HepG2 (cell line): Measurements from ENCODE around the gene GMEB2. TPM values are rescaled to one million over a fixed set of nuclear protein-coding genes. Genes with fewer than 3 reads are reported as not detected.

ENCODE experiments used
- ATF7-NPFF ChIP-seq: sonication (generic); formaldehyde crosslinking; IDR thresholded peaks from 2 replicates; pipeline ENCODE4 v1.8.1; 2023; ENCODE audit warnings: mild to moderate bottlenecking, low read depth, missing genetic modification reagents, moderate library complexity
- ATM ChIP-seq: fragments of 450-650 bp; IDR thresholded peaks from 2 replicates; pipeline ENCODE4 v1.7.1; 2017; ENCODE audit warnings: mild to moderate bottlenecking, borderline replicate concordance
- CENPT ChIP-seq: sonication (generic); formaldehyde crosslinking; IDR thresholded peaks from 2 replicates; pipeline ENCODE4 v1.8.0; 2022; ENCODE audit warnings: low read depth, mild to moderate bottlenecking, moderate library complexity, missing genetic modification reagents
- FOSL1 ChIP-seq: sonication (generic); formaldehyde crosslinking; IDR thresholded peaks from 2 replicates; pipeline ENCODE4 v1.9.0; 2021; ENCODE audit warnings: missing genetic modification reagents, borderline replicate concordance
- HES4 ChIP-seq: sonication (generic); formaldehyde crosslinking; IDR thresholded peaks from 2 replicates; pipeline ENCODE4 v1.9.0; 2021; ENCODE audit warnings: mild to moderate bottlenecking, missing genetic modification reagents, borderline replicate concordance
- HNRNPH1 ChIP-seq: fragments of 200-400 bp; formaldehyde crosslinking; optimal IDR thresholded peaks from 2 replicates; pipeline ENCODE3; 2017; ENCODE audit warnings: mild to moderate bottlenecking, low read depth, low read length
- HNRNPL ChIP-seq: fragments of 200-400 bp; formaldehyde crosslinking; IDR thresholded peaks from 2 replicates; pipeline ENCODE4 v1.6.1; 2017; ENCODE audit warnings: mild to moderate bottlenecking, low read depth, low read length
- KDM2A ChIP-seq: sonication (generic); formaldehyde crosslinking; IDR thresholded peaks from 2 replicates; pipeline ENCODE4 v1.4.0; 2020; ENCODE audit warnings: low read depth, missing genetic modification reagents, borderline replicate concordance
- MYNN ChIP-seq: sonication (generic); formaldehyde crosslinking; IDR thresholded peaks from 2 replicates; pipeline ENCODE4 v1.4.0; 2020; ENCODE audit warnings: mild to moderate bottlenecking, low read depth, missing genetic modification reagents
- NR2C2 ChIP-seq: sonication (generic); formaldehyde crosslinking; IDR thresholded peaks from 2 replicates; pipeline ENCODE4 v1.4.0; 2020; ENCODE audit warnings: missing genetic modification reagents, mild to moderate bottlenecking, moderate library complexity, borderline replicate concordance
- PAF1 ChIP-seq: IDR thresholded peaks from 2 replicates; pipeline ENCODE4 v1.6.1; 2016; ENCODE audit warnings: missing genetic modification reagents, missing compliant biosample characterization
- PHF8 ChIP-seq: sonication (generic); formaldehyde crosslinking; IDR thresholded peaks from 2 replicates; pipeline ENCODE4 v1.5.0; 2020; ENCODE audit warnings: missing genetic modification reagents
- RAD51 ChIP-seq: fragments of 450-650 bp; IDR thresholded peaks from 2 replicates; pipeline ENCODE4 v1.6.1; 2016; ENCODE audit warnings: borderline replicate concordance
- SAP130 ChIP-seq: IDR thresholded peaks from 2 replicates; pipeline ENCODE4 v1.6.1; 2016; ENCODE audit warnings: low read depth
- SIX1 ChIP-seq: sonication (generic); formaldehyde crosslinking; IDR thresholded peaks from 2 replicates; pipeline ENCODE4 v1.4.0; 2020; ENCODE audit warnings: missing genetic modification reagents, borderline replicate concordance
- SP140L ChIP-seq: sonication (generic); formaldehyde crosslinking; IDR thresholded peaks from 2 replicates; pipeline ENCODE4 v1.4.0; 2020; ENCODE audit warnings: missing genetic modification reagents, borderline replicate concordance
- TSC22D2 ChIP-seq: sonication (generic); formaldehyde crosslinking; IDR thresholded peaks from 2 replicates; pipeline ENCODE4 v1.5.1; 2020; ENCODE audit warnings: missing genetic modification reagents, mild to moderate bottlenecking, borderline replicate concordance
- ZNF282 ChIP-seq: fragments of 450-650 bp; IDR thresholded peaks from 2 replicates; pipeline ENCODE4 v1.6.1; 2018; ENCODE audit not compliant: partially characterized antibody
- ZNF343 ChIP-seq: sonication (generic); formaldehyde crosslinking; IDR thresholded peaks from 2 replicates; pipeline ENCODE4 v1.4.0; 2020; ENCODE audit warnings: mild to moderate bottlenecking, missing genetic modification reagents
- ZNF350 ChIP-seq: sonication (generic); formaldehyde crosslinking; IDR thresholded peaks from 2 replicates; pipeline ENCODE4 v1.4.0; 2020; ENCODE audit warnings: mild to moderate bottlenecking, low read depth, missing genetic modification reagents, borderline replicate concordance
- ZNF501 ChIP-seq: sonication (generic); formaldehyde crosslinking; IDR thresholded peaks from 2 replicates; pipeline ENCODE4 v1.5.1; 2020; ENCODE audit warnings: mild to moderate bottlenecking, moderate library complexity, missing genetic modification reagents
- ZNF777 ChIP-seq: sonication (generic); formaldehyde crosslinking; IDR thresholded peaks from 2 replicates; pipeline ENCODE4 v1.4.0; 2020; ENCODE audit warnings: missing genetic modification reagents
- ZNF878 ChIP-seq: sonication (generic); formaldehyde crosslinking; IDR thresholded peaks from 2 replicates; pipeline ENCODE4 v1.8.1; 2023; ENCODE audit warnings: mild to moderate bottlenecking, missing genetic modification reagents, moderate library complexity
- polyA plus RNA-seq, 8 experiments: library from polyadenylated mRNA; depleted of rRNA in 3 of 8; stranded (reverse) in 7 of 8; unstranded in 1 of 8; fragments of >200 nt; fragmentation: Illumina TruSeq in 4 of 8; extraction: Trizol in 4 of 8; gene quantifications; 2 replicates each; pipeline versions ENCODE4 v1.2.1 to v1.2.3, GENCODE V29; 2011 to 2016; ENCODE audit warnings: low read depth in 4 of 8, missing spikeins in 1 of 8, mixed read lengths in 1 of 8; ENCODE audit not compliant: insufficient read depth in 1 of 8
- total RNA-seq, 5 experiments: library from RNA; depleted of rRNA; stranded (reverse); fragments of >200 nt; fragmentation: Illumina TruSeq; extraction: Trizol; gene quantifications; 2 replicates each; pipeline ENCODE4 v1.2.3, GENCODE V29; 2016; ENCODE audit warnings: low read depth in 1 of 5
- TF ChIP-seq, protein P1 (sequence below): IDR thresholded peaks from 2 replicates; pipeline ENCODE4 v1.6.1; 2016; ENCODE audit warnings: missing genetic modification reagents, missing compliant biosample characterization
- TF ChIP-seq, protein P2 (sequence below): sonication (generic); formaldehyde crosslinking; IDR thresholded peaks from 2 replicates; pipeline ENCODE4 v1.4.0; 2020; ENCODE audit warnings: missing genetic modification reagents, mild to moderate bottlenecking, borderline replicate concordance
- TF ChIP-seq, protein P3 (sequence below): sonication (generic); formaldehyde crosslinking; conservative IDR thresholded peaks from 2 replicates; pipeline ENCODE4 v1.8.0; 2022; ENCODE audit warnings: missing genetic modification reagents
- TF ChIP-seq, protein P4 (sequence below): sonication (generic); formaldehyde crosslinking; IDR thresholded peaks from 2 replicates; pipeline ENCODE4 v1.8.0; 2022; ENCODE audit warnings: mild to moderate bottlenecking, missing genetic modification reagents, borderline replicate concordance

The GMEB2 gene
- total and polyA plus RNA-seq, 2 of the 13 experiments (the other 11 are each of a cell fraction or from before 2014, with no cell fraction given), result 10.6 to 12.4 TPM

DNA sequence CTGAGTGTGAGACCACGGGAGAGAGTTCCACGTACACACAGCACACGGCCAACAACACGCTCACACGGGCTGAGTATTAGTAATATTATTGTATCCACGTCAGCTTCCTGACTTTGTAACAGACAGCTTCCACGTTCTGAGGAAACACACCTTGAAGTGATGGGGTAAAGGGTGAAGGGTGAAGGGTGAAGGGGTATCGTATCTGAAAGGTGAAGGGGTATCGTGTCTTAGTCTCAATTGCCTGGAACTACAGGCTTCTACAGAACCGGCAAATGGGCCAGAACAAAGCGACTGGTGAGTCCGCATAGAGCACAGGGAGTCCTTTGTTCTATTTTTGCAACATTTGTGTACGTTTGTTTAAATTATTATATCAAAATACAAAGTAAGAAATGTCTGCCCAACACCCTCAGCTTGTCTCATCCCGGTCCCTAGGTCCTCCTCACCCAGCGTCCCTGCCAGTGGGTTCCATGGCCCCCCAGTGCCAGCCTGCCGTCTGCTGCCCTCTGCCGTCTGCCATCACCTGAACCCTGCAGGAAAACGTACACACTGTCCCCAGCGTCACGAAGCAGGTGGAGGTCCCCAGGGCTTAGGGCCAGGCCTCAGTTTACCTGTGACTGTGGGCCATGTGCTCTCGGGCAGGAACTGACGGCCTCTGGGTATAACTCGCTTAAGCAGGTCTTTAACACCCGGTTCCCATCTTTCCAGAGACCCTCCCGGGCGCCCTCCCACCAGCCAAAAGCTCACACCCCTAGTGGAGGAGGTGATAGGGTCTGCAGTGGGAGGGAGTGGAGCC lies 48.5 kb downstream of the GMEB2 start (continued):
- TF ChIP-seq MYNN (CRISPR knock-in tag), result no peak
- no peak for TF ChIP-seq SIX1 (CRISPR knock-in tag)
- no peak for TF ChIP-seq CENPT (CRISPR knock-in tag)
- TF ChIP-seq HES4 (CRISPR knock-in tag), result no peak
- TF ChIP-seq ZNF350 (CRISPR knock-in tag), result no peak
- TF ChIP-seq TSC22D2 (CRISPR knock-in tag), result peak; percentile 60; the same call in 1 of the 2 replicates
- TF ChIP-seq ZNF343 (CRISPR knock-in tag), result no peak
- TF ChIP-seq ZNF777 (CRISPR knock-in tag), result no peak
- TF ChIP-seq NR2C2 (CRISPR knock-in tag), result no peak
- TF ChIP-seq, protein P1, sequence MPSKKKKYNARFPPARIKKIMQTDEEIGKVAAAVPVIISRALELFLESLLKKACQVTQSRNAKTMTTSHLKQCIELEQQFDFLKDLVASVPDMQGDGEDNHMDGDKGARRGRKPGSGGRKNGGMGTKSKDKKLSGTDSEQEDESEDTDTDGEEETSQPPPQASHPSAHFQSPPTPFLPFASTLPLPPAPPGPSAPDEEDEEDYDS (CRISPR knock-in tag), result no peak
- TF ChIP-seq FOSL1 (CRISPR knock-in tag), result no peak
- no peak for TF ChIP-seq RAD51
- TF ChIP-seq, protein P2, sequence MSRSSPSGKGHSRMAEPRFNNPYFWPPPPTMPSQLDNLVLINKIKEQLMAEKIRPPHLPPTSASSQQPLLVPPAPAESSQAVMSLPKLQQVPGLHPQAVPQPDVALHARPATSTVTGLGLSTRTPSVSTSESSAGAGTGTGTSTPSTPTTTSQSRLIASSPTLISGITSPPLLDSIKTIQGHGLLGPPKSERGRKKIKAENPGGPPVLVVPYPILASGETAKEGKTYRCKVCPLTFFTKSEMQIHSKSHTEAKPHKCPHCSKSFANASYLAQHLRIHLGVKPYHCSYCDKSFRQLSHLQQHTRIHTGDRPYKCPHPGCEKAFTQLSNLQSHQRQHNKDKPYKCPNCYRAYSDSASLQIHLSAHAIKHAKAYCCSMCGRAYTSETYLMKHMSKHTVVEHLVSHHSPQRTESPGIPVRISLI, result no peak
- TF ChIP-seq, protein P3, sequence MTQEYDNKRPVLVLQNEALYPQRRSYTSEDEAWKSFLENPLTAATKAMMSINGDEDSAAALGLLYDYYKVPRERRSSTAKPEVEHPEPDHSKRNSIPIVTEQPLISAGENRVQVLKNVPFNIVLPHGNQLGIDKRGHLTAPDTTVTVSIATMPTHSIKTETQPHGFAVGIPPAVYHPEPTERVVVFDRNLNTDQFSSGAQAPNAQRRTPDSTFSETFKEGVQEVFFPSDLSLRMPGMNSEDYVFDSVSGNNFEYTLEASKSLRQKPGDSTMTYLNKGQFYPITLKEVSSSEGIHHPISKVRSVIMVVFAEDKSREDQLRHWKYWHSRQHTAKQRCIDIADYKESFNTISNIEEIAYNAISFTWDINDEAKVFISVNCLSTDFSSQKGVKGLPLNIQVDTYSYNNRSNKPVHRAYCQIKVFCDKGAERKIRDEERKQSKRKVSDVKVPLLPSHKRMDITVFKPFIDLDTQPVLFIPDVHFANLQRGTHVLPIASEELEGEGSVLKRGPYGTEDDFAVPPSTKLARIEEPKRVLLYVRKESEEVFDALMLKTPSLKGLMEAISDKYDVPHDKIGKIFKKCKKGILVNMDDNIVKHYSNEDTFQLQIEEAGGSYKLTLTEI (CRISPR knock-in tag), result no peak
- no peak for TF ChIP-seq HNRNPH1
- no peak for TF ChIP-seq PHF8
- TF ChIP-seq KDM2A (CRISPR knock-in tag), result 0 out of 2 replicates have a peak, but pooled peaks have one; percentile 34
- TF ChIP-seq, protein P4, sequence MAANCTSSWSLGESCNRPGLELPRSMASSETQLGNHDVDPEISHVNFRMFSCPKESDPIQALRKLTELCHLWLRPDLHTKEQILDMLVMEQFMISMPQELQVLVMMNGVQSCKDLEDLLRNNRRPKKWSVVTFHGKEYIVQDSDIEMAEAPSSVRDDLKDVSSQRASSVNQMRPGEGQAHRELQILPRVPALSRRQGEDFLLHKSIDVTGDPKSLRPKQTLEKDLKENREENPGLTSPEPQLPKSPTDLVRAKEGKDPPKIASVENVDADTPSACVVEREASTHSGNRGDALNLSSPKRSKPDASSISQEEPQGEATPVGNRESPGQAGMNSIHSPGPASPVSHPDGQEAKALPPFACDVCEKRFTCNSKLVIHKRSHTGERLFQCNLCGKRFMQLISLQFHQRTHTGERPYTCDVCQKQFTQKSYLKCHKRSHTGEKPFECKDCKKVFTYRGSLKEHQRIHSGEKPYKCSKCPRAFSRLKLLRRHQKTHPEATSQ, result no peak
- no peak for TF ChIP-seq PAF1
- peak; percentile 97 for TF ChIP-seq HNRNPL
- TF ChIP-seq ATM, result no peak
- peak; percentile 55; the same call in 1 of the 2 replicates for TF ChIP-seq ATF7-NPFF (CRISPR knock-in tag)
- no peak; the same call in 1 of the 2 replicates for TF ChIP-seq ZNF501 (CRISPR knock-in tag)
- TF ChIP-seq ZNF282, result no peak
- no peak for TF ChIP-seq SP140L
- TF ChIP-seq SAP130 (CRISPR knock-in tag), result peak; percentile 31; the same call in 1 of the 2 replicates
- TF ChIP-seq ZNF878 (CRISPR knock-in tag), result no peak
